Esophagus (tissue), 2 donors: ENCODE data around the gene WHAMM. TPM values are rescaled to one million over a fixed set of nuclear protein-coding genes. Genes with fewer than 3 reads are reported as not detected.

Experiments
- H3K27ac ChIP-seq, 2 donors: one replicate each; pipeline ENCODE4 v1.5.1; 2013; ENCODE audit warnings: low read depth in 2 of 2, mild to moderate bottlenecking in 2 of 2, inconsistent platforms in 1 of 2, low read length in 1 of 2, moderate library complexity in 1 of 2
- H3K27me3 ChIP-seq, 2 donors: one replicate each; pipeline ENCODE4 v1.6.1; 2013; ENCODE audit warnings: low read length in 2 of 2, control low read depth in 1 of 2, mild to moderate bottlenecking in 1 of 2; ENCODE audit not compliant: insufficient read depth in 2 of 2, control insufficient read depth in 1 of 2
- H3K36me3 ChIP-seq, 2 donors: one replicate each; pipeline ENCODE4 v1.6.1; 2013; ENCODE audit warnings: low read length in 1 of 2; ENCODE audit not compliant: control insufficient read depth in 2 of 2, insufficient read depth in 2 of 2
- H3K4me1 ChIP-seq, 2 donors: one replicate each; pipeline ENCODE4 v1.6.1; 2013; ENCODE audit warnings: low read length in 1 of 2; ENCODE audit not compliant: control insufficient read depth in 2 of 2, insufficient read depth in 2 of 2
- H3K4me3 ChIP-seq, 2 donors: one replicate each; pipeline ENCODE4 v1.5.1; 2013; ENCODE audit warnings: low read length in 2 of 2, mild to moderate bottlenecking in 2 of 2, low read depth in 1 of 2, moderate library complexity in 1 of 2
- H3K9me3 ChIP-seq, 2 donors: one replicate each; pipeline ENCODE4 v1.6.1; 2013; ENCODE audit warnings: mild to moderate bottlenecking in 2 of 2, low read depth in 1 of 2, low read length in 1 of 2, moderate library complexity in 1 of 2; ENCODE audit not compliant: control insufficient read depth in 2 of 2, insufficient read depth in 1 of 2
- WGBS, 2 donors: extraction: QIAGEN DNeasy Blood & Tissue Kit; methylation state at CpG; one replicate each; pipeline ENCODE4 v1.1.7; 2013; 5-methylcytosine and 5-hydroxymethylcytosine counted together
- polyA plus RNA-seq, 2 donors: library from polyadenylated mRNA; stranded (reverse); fragments of 200-250 nt; gene quantifications; one replicate each; pipeline ENCODE4 v1.2.3, GENCODE V29; 2013
- donor health status: healthy with polysubstance abuse.
- donor health status: Bipolar disorder and iron deficiency.

Gene WHAMM
- polyA plus RNA-seq, 2 donors: 4.1 to 4.5 TPM

- peaks cover 0 to 3% of the 10 kb centered on the region in 2 donors for H3K36me3 ChIP-seq
- H3K9me3 ChIP-seq: no peaks in the 10 kb centered on the region
- no peak overlapping the region for H3K27ac ChIP-seq
- no peak overlapping the region for H3K4me3 ChIP-seq
- H3K27me3 ChIP-seq: no peaks in the 10 kb centered on the region
- no peaks in the 10 kb centered on the region for H3K4me1 ChIP-seq
- 79 to 81% methylated on average over 7 of the region's 7 CpGs for WGBS, 2 donors
These were observed 62.5 kb downstream of the WHAMM start for GRCh38 chr15:82871832-82872484.

GRCh38 chr15:82873000-82873680 is 63.7 kb downstream of the WHAMM start:
- peaks cover 0 to 3% of the 10 kb centered on the region in 2 donors for H3K36me3 ChIP-seq
- no peaks in the 10 kb centered on the region for H3K4me1 ChIP-seq
- H3K9me3 ChIP-seq: no peaks in the 10 kb centered on the region
- H3K4me3 ChIP-seq: no peak overlapping the region
- no peaks in the 10 kb centered on the region for H3K27me3 ChIP-seq
- no peak overlapping the region for H3K27ac ChIP-seq
- WGBS, 2 donors: 78 to 81% methylated on average over 7 of the region's 7 CpGs

GRCh38 chr15:82874267-82874666 is 64.8 kb downstream of the WHAMM start:
- Histone ChIP-seq H3K4me3 (no peak overlapping the region), H3K36me3 (peaks cover 0 to 3% of the 10 kb centered on the region in 2 donors), H3K27me3 (no peaks in the 10 kb centered on the region), H3K4me1 (no peaks in the 10 kb centered on the region), H3K9me3 (no peaks in the 10 kb centered on the region), H3K27ac (no peak overlapping the region)
- 82 to 88% methylated on average over 1 of the region's 1 CpG for WGBS, 2 donors

GRCh38 chr15:82874961-82875360 is 65.5 kb downstream of the WHAMM start:
- Histone ChIP-seq H3K27me3 (no peaks in the 10 kb centered on the region), H3K4me1 (no peaks in the 10 kb centered on the region), H3K36me3 (peaks cover 0 to 3% of the 10 kb centered on the region in 2 donors), H3K9me3 (no peaks in the 10 kb centered on the region), H3K4me3 (no peak overlapping the region), H3K27ac (no peak overlapping the region)
- WGBS, 2 donors: 78 to 83% methylated on average over 10 of the region's 10 CpGs

GRCh38 chr15:82875411-82876003 is 66.1 kb downstream of the WHAMM start:
- Histone ChIP-seq H3K27me3 (no peaks in the 10 kb centered on the region), H3K27ac (no peak overlapping the region), H3K36me3 (peaks cover 0 to 3% of the 10 kb centered on the region in 2 donors), H3K4me3 (no peak overlapping the region), H3K9me3 (no peaks in the 10 kb centered on the region), H3K4me1 (no peaks in the 10 kb centered on the region)
- WGBS, 2 donors: 74 to 79% methylated on average over 7 of the region's 7 CpGs

- Histone ChIP-seq H3K36me3 (peaks cover 0 to 3% of the 10 kb centered on the region in 2 donors), H3K27me3 (no peaks in the 10 kb centered on the region), H3K4me3 (no peak overlapping the region), H3K9me3 (no peaks in the 10 kb centered on the region), H3K27ac (no peak overlapping the region), H3K4me1 (no peaks in the 10 kb centered on the region)
- 87 to 90% methylated on average over 2 of the region's 2 CpGs for WGBS, 2 donors
These were observed 68.4 kb downstream of the WHAMM start for GRCh38 chr15:82877825-82878224.

GRCh38 chr15:82878325-82878724 is 68.9 kb downstream of the WHAMM start:
- WGBS, 2 donors: 89 to 92% methylated on average over 5 of the region's 5 CpGs
- Histone ChIP-seq H3K4me3 (no peak overlapping the region), H3K9me3 (no peaks in the 10 kb centered on the region), H3K27me3 (no peaks in the 10 kb centered on the region), H3K36me3 (peaks cover 0 to 3% of the 10 kb centered on the region in 2 donors), H3K27ac (no peak overlapping the region), H3K4me1 (no peaks in the 10 kb centered on the region)

GRCh38 chr15:82880704-82881103 is 71.3 kb downstream of the WHAMM start:
- no peak overlapping the region for H3K4me3 ChIP-seq
- no peaks in the 10 kb centered on the region for H3K9me3 ChIP-seq
- no peaks in the 10 kb centered on the region for H3K4me1 ChIP-seq
- no peaks in the 10 kb centered on the region for H3K36me3 ChIP-seq
- H3K27ac ChIP-seq: no peak overlapping the region
- 76 to 78% methylated on average over 6 of the region's 6 CpGs for WGBS, 2 donors
- no peaks in the 10 kb centered on the region for H3K27me3 ChIP-seq

GRCh38 chr15:82881747-82882146 is 72.3 kb downstream of the WHAMM start:
- no peak overlapping the region for H3K4me3 ChIP-seq
- H3K27ac ChIP-seq: no peak overlapping the region
- WGBS, 2 donors: 87 to 91% methylated on average over 2 of the region's 2 CpGs
- no peaks in the 10 kb centered on the region for H3K36me3 ChIP-seq
- no peaks in the 10 kb centered on the region for H3K4me1 ChIP-seq
- H3K27me3 ChIP-seq: no peaks in the 10 kb centered on the region
- H3K9me3 ChIP-seq: no peaks in the 10 kb centered on the region
